ENCODE results near the gene TPRX2.
"Not testable (repeated sequence)": the region's sequence is repeated elsewhere in the genome, so short reads cannot be mapped to it uniquely, and the experiment has no call there.

The TPRX2 gene

DNA sequence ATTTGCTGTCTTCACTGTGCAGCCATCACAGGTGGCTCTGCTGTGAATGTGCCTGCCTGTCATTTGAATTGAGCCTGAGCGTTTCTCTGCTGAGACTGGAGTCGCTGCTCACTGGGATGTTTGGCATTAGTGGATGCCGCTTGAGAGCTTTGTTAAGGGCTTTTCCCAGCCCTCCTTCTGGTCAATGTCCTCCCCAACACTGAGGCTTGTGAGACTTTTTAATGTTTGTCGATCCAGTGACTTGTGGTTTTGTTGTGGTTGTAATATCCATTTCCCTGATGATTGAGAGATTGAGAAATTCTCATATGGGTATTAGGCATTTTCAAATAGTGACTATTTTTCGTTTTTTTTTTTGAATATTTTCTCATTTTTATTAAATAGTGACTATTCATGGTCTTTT is 2.6 kb downstream of the TPRX2 start:
- DNase-seq (ENCODE audit: low read depth) = no peak

- peak; percentile 83 for DNase-seq (ENCODE audit: low read depth)
These were observed 4.5 kb downstream of the TPRX2 start for GRCh38 chr19:47863514-47863936.

DNA sequence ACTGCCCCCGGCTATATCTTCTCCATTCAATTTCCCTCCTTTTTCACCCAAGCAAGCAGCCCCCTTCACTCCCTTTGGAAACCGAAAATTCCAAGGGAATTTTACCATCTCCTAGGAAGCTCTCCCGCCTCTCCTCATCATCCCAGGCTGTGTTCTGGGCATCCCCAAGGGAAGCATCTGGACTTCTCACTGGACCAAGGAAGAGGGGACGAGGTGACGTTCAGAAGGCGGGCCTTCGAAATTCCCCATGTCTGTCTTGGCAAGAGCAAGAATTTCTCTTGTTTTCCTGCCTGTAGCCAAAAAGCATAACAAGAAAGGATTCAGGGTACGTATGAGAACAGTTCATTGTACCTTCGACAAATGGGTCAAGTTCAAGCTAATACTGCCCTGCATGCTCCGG is 6.1 kb downstream of the TPRX2 start:
- DNase-seq (ENCODE audit: low read depth) = no peak

DNA sequence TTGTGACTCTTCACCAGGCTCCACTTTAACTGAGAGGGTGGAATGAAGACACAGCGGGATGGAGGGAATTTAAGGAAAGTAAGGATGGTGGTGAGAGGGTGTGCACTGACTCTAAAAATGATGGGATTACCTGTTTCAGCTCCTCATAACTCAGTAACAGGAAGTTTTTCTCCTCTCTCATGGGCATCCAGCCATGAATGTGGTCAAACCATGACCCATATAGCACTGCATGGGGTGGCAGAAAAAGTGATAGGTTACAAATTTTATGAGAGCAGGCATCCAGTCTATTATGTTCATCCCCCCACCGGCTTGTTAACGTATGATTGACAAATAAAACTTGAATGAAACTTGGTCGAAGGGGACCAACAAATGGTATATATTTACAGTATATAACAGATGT is 19.9 kb downstream of the TPRX2 start:
- no peak for DNase-seq (ENCODE audit: low read depth)

- DNase-seq (ENCODE audit: low read depth) = not testable (repeated sequence)
These were observed 20.4 kb downstream of the TPRX2 start for GRCh38 chr19:47879385-47879784.

DNA sequence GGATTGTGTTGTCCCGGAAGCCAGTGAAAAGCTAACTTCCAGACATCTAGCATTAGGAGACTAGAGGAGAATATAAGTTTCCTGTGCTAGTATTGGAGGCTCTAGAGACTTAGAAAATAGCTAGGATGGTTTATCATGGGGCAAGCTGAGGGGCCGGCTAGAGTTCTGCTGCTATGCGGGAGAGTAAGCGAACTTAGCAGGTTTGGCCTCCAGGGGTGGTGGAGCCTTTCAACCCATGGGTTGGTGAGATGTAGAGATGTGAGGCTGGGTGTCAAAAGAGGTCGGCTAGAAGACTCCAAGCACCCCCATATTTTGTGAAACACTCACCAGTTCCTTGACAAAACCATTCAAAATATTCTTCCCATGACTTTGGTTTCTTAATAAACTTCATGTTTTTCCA is 22.7 kb downstream of the TPRX2 start:
- no peak for DNase-seq (ENCODE audit: low read depth)

- no peak for DNase-seq (ENCODE audit: low read depth)
These were observed 23.9 kb downstream of the TPRX2 start for GRCh38 chr19:47882890-47883289.

GRCh38 chr19:47885067-47885463 is 26.0 kb downstream of the TPRX2 start:
- no peak for DNase-seq (ENCODE audit: low read depth)

DNA sequence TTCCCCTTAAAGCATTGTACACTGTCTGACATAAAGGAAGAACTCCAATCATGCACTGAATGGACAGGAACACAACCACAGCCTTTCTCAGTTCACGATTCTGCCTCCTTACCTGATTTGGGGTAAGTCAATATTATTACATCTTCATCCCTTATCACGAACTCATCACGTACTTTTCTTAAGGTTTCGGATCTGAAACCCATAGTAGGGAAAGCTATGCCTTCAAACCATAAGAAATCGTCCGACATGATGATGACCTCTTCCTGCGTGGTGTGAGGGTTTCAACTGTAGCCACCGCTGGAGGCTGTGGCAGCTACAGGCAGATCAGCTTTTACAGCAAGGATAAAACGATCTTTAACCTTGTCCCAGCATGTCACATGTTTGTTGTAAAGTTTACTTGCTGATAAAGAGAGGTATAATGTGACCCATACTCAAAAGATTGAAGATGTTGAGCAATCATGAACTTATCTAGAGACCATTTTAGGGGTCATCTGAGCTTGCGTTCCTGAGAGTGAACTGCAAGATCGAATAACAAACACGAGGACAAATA is 27.1 kb downstream of the TPRX2 start, which contains the start of gene SULT2A1:
TSS of gene SULT2A1 (minus strand) at position 306 of the 550 bp plus-strand sequence. CDS start at position 248, 58 bp downstream.
- DNase-seq (ENCODE audit: low read depth) = no peak

DNA sequence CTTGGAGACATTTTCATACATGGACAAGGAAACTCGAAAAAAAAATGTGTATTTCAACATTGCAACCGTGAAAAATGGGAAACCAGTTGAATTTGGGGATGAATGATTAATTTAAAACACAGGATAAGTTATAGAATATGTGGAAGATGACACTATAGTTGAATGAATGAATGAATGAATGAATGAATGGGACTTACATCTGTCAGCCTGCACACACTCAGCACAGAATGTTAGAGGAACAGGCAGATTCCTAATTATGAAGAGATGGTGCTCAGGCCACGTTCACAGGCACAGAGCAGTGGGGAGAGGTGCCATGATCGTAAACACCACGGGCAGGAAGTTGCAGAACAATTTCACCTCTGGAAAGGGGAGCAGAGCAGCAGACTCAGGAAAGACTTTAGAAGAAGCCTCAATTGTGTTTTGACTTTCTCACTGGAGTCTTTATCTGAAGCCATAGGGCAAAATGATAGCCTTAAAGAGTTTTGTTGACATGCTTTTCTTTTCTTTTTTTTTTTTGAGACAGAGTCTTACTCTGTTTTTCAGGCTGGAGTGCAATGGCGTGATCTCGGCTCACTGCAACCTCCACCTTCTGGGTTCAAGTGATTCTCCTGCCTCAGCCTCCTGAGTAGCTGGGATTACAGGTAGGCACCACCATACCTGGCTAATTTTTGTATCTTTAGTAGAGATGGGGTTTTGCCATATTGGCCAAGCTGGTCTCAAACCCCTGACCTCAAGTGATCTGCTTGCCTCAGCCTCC is 32.0 kb downstream of the TPRX2 start:
- no peak for DNase-seq (ENCODE audit: low read depth)

- DNase-seq (ENCODE audit: low read depth) = no peak
These were observed 32.5 kb downstream of the TPRX2 start for GRCh38 chr19:47891622-47891922.

DNA sequence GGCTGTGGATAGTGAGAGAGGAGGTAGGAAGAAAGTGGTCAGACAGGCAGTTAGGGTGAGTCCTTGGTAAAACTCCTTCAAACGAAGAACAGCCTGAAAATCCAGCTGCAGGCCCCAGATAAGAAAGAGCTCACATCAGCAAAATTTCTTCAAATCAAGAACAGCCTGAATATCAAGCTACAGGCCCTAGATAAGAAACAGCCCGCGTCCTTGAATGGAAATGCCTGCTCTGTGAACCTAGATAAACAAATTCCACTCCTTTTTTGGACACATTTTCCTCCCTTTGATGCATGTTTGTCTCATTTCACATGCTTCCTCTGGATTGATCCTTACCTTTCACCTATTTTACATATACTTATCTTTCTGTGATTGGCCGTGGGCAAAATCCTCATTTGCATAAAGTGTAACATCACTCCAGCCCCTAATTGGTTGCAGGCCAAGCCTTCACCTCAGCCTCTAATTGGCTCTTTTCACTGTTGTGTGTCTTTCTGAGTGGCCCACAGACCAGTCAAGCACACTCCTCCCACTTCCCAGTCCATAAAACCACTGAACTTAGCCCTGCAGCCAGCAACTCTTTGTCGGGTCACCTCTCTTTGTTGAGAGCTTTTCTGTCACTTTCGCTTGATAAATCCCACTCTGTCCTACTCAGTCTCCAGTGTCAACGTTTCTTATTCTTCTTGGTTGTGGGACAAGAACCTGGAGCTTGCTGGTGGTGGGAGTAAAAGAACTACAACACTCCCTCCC is 33.1 kb downstream of the TPRX2 start:
- no peak for DNase-seq (ENCODE audit: low read depth)

DNA sequence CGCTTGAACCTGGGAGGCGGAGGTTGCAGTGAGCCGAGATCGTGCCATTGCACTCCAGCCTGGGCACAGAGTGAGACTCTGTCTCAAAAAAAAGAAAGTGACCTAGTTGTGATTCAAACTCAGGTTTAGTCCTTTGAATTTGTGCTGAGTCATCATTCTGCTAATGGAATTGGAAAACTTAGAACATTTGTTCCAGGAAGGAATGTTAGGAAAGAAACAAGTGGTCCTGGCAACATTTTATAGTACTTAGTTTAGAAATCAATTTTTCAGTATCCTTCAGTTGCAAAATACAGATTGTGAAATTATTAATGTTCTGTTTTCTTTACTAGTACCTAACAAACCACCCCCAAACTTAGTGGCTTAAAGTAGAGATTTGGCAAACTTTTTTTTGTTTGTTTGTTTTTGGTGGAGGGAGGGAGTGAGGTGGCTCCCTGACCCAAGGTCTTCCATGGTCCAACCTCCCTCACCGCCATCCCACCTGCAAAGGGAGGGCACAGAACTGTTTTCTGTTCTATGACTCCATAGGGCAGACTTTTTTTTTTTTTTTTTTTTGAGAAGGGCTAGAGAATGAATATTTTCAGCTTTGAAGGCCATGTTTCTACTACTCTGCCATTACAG is 36.2 kb downstream of the TPRX2 start:
- no peak for DNase-seq (ENCODE audit: low read depth)

- DNase-seq (ENCODE audit: low read depth) = no peak
These were observed 37.0 kb downstream of the TPRX2 start for GRCh38 chr19:47896019-47896418.

DNA sequence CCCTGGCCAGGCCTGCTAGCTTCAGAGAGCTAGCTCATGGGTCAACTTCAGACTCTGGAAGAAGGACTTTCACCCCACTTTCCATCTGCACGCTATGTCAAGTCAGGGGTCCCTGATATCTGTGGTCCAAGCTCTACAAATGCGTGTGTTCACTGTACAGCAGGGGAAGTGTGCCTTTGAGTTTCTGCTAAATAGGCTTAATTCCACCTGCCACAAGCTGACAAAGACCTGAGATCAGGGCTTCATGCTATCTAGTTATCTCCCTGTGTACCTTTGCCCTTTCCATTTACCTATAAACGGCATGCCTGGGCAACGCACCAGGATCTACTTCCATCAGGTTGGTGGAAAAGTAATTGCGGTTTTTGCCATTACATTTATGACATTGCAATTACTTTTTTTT is 37.7 kb downstream of the TPRX2 start:
- no peak for DNase-seq (ENCODE audit: low read depth)

DNA sequence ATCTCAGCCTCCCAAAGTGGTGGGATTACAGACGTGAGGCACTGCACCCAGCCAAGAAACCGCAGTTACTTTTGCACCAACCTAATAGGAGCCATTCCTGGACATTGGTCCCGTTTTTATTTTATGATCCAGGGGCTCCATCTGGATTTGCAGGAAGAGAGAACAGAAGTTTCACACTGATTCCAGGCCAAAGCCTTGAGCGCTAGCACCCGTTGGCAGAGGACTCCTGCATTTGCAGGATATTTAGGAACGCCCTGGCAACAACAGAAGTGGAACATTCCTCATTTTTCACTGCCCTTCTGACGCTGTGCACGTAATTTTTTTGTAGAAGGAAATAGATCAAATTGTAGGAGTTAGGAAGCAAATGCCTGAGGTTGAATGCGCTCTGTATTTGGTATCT is 38.8 kb downstream of the TPRX2 start:
- DNase-seq (ENCODE audit: low read depth) = no peak

DNA sequence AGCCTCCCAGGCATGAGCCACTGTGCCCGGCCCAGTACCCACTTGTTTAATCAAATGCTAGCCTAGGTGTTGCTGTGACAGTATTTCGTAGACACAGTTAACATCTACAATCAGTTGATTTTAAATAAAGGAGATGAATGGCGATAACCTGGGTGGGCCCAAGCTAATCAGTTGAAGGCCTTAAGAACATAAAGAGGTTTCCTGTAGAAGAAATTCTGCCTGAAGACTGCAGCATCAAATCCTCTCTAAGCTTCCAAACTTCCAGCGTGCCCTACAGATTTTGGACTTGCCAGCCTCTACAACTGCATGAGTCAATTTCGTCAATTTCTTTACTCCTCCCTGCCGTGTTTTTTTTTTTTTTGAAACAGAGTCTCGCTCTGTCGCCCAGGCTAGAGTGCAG is 40.3 kb downstream of the TPRX2 start:
- DNase-seq (ENCODE audit: low read depth) = no peak

GRCh38 chr19:47901370-47901769 is 42.3 kb downstream of the TPRX2 start:
- no peak for DNase-seq (ENCODE audit: low read depth)

DNA sequence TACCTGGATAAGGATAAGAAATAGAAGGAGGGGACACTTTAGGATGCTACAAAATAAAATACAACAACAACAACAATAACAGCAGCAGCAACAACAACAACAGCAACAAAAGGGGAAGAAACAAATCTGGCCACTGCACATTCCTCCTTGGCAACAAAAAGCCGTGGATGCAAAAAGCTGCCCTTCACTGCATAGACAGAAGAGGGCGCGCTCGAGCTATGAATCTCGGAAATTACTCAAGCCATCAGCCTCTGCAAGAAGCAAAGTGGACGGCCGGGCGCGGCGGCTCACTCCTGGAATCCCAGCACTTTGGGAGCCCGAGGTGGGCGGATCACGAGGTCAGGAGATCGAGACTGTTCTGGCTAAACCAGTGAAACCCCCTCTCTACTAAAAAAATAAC is 50.3 kb downstream of the TPRX2 start:
- peak; percentile 68 for DNase-seq (ENCODE audit: low read depth)

GRCh38 chr19:47910191-47910590 is 51.2 kb downstream of the TPRX2 start:
- not testable (repeated sequence) for DNase-seq (ENCODE audit: low read depth)
